GM21786 (cell line): ENCODE measurements around the gene SNRNP40.

Experiments used
- ATAC-seq: cut with Tn5 transposase; IDR thresholded peaks from one replicate; pipeline ENCODE4 v1.9.1; 2021; ENCODE audit not compliant: unreplicated experiment

The SNRNP40 gene

GRCh38 chr1:31232689-31233088, 63.9 kb downstream of the SNRNP40 start:
- no peak for ATAC-seq

DNA sequence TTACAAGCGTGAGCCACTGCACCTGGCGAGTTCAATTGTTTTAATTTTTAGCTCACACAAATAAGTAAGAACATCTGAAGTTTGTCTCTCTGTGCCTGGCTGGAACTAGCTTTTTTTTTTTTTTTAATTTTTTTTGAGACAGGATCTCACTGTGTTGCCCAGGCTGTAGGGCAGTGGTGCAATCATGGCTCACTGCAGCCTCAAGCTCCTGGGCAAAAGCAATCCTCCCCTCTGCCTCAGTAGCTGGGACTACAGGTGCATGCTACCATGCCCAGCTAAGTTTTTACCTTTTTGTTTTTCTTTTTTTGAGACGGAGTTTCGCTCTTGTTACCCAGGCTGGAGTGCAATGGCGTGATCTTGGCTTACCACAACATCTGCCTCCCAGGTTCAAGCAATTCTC, 64.8 kb downstream of the SNRNP40 start:
- no peak for ATAC-seq

- ATAC-seq = no peak
Measured at GRCh38 chr1:31230378-31230777, 66.2 kb downstream of the SNRNP40 start.

- ATAC-seq = no peak
Measured at GRCh38 chr1:31228986-31229385, 67.6 kb downstream of the SNRNP40 start.

- ATAC-seq = no peak
Measured at GRCh38 chr1:31227891-31228568, 68.6 kb downstream of the SNRNP40 start.

- no peak for ATAC-seq
Measured at GRCh38 chr1:31224068-31224467, 72.5 kb downstream of the SNRNP40 start.

GRCh38 chr1:31222176-31222575, 74.4 kb downstream of the SNRNP40 start:
- ATAC-seq = no peak

DNA sequence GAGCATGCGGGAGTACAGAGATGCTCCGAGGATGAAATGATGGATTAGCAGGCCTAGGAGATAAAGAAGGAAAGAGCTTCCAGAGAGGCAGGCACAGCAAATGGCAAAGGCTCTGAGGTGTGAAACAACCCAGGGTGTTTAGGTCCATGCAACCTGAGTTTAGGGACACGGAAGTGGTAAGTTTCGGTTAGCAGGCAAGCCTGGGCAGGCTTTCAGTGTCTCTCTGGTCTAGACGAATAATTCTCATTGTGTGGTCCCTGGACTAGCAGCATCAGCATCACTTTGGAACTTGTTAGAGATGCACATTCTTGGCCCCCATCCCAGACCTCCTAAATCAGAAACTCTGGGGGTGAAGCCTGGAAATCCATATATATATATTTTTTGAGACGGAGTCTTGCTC, 75.5 kb downstream of the SNRNP40 start:
- no peak for ATAC-seq

DNA sequence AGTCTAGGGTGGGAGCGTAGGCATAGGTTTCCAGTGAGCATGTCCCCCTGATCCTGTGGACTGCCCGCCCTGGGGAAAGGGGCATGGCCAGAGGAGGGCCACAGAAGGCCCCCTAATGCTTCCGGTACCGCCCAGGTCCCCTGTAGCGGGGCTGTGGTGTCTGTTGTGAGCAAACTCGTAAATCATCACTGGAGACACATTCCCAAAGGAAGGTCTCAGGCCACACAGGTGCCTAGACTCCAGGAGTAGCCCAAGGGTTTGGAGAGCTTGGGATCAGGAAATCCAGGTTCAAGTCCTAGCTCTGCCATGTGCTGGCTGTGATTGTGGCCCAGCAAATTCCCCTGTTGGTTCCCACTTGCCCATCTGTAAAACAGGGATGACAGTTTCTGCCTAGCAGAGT, 77.1 kb downstream of the SNRNP40 start:
- no peak for ATAC-seq

DNA sequence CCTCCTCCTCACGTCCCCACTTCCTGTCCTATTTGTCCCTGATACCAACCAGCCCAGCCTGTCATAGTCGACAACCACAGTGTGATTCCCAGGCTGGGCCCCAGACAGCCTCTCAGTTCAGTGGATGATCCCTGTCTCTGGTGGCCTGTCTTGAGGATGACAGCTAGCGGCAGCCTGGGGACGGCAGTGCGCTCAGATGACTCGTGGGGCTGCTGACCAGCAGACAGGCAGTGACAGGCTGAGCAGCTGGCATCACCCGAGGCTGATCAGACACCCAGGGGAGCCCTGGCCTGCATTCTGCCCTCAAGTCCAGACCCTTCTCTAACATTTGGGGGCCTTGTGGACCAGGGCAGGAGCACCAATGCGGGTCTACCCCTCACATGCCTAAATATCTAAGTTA, 77.9 kb downstream of the SNRNP40 start:
- no peak for ATAC-seq

GRCh38 chr1:31216016-31216415, 80.6 kb downstream of the SNRNP40 start:
- ATAC-seq = no peak

DNA sequence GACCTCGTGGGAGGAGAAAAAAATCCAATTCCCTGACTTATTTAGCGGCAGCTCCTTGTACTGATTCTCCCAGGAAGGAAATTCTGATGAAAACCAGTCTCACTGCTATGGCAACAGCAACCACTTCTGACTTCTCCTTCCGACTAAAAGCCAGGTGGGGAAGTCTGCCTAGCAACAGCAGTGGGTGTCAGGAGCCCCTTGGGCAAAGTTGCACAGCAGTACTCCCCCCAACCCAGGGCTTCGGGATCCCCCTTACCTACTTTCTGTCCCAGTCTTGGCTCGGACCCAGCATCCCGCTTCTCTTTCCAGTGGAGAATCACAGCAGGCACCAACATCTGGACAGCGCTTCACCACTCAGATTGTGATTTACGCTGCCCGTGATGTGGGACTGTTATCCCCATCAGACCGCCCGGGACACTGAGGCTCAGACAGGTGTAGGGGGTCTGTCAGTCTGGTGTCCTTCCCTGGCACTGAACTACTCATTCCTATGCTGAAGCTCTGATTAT, 81.5 kb downstream of the SNRNP40 start:
- ATAC-seq = no peak

DNA sequence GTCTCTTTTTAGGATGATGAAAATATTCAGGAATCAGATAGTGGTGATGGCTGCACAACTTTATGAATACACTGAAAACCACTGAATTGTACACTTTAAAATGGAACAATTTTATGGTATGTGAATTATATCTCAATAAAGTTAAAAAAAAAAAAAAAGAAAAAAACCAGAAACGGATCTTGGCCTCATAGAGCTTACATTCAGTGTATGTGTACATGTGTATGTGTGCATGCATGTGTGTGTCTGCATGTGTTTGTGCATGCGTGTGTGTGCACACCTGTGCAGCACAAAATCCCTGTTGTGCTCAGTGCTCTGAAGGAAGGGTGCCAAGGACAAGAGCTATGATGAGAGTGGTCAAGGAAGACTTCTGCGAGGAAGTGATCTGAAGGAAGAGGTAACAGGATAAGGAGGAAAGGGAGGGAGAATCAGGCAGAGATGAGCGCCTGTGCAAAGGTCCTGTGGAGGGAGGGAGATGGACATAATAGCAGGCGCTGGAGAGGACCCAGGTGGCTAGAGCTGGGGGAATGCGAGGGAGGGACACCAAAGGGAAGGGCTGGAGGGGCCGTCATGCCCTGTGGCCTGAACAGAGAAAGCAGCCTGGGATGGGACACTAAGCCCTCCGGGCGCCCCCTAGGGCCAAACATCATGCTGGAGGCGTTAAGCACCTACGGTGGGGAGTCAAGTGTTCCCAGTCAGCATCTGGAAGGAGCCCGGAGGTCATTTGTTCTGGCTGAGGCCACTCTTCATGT, 82.1 kb downstream of the SNRNP40 start:
- ATAC-seq = no peak
